Putamen (tissue), 1 donor: ENCODE results near the gene SDCCAG8.
A peak's percentile ranks its signal among the peaks of the same experiment; 100 is the strongest.

Experiments
- DNase-seq: peaks from one replicate; pipeline ENCODE4 v3.0.0-alpha.2; 2016; ENCODE audit warnings: low spot score

The SDCCAG8 gene

GRCh38 chr1:243254233-243254926 lies 1.5 kb upstream of the SDCCAG8 start:
- peak; percentile 73 for DNase-seq

GRCh38 chr1:243254927-243255790 lies 682 bp upstream of the SDCCAG8 start, which contains the start of gene CEP170:
Gene CEP170 (minus strand): TSS chr1:243255281. CDS start chr1:243225280, 30,001 bp downstream.
- peak; percentile 96 for DNase-seq

GRCh38 chr1:243256590-243256989 lies 749 bp downstream of the SDCCAG8 start:
- no peak for DNase-seq

- DNase-seq: no peak
Measured at GRCh38 chr1:243257189-243257588, 1.3 kb downstream of the SDCCAG8 start.

- no peak for DNase-seq
Measured at GRCh38 chr1:243258731-243259130, 2.9 kb downstream of the SDCCAG8 start.

- DNase-seq: no peak
Measured at GRCh38 chr1:243260221-243260880, 4.5 kb downstream of the SDCCAG8 start.

- no peak for DNase-seq
Measured at GRCh38 chr1:243261390-243261789, 5.5 kb downstream of the SDCCAG8 start.

- no peak for DNase-seq
Measured at GRCh38 chr1:243264717-243265116, 8.9 kb downstream of the SDCCAG8 start.

GRCh38 chr1:243266231-243266630 lies 10.4 kb downstream of the SDCCAG8 start:
- DNase-seq: no peak

- no peak for DNase-seq
Measured at GRCh38 chr1:243267471-243267880, 11.6 kb downstream of the SDCCAG8 start.

GRCh38 chr1:243267914-243268653 lies 12.2 kb downstream of the SDCCAG8 start:
- no peak for DNase-seq

- no peak for DNase-seq
Measured at GRCh38 chr1:243268751-243269460, 13.1 kb downstream of the SDCCAG8 start.

GRCh38 chr1:243269461-243269801 lies 13.6 kb downstream of the SDCCAG8 start:
- no peak for DNase-seq

GRCh38 chr1:243270097-243270864 lies 14.4 kb downstream of the SDCCAG8 start:
- no peak for DNase-seq

GRCh38 chr1:243271996-243272395 lies 16.2 kb downstream of the SDCCAG8 start:
- DNase-seq: no peak

GRCh38 chr1:243272401-243272800 lies 16.6 kb downstream of the SDCCAG8 start:
- no peak for DNase-seq

- no peak for DNase-seq
Measured at GRCh38 chr1:243273506-243273905, 17.7 kb downstream of the SDCCAG8 start.

GRCh38 chr1:243273945-243274344 lies 18.1 kb downstream of the SDCCAG8 start:
- no peak for DNase-seq

GRCh38 chr1:243275316-243275715 lies 19.5 kb downstream of the SDCCAG8 start:
- no peak for DNase-seq

- no peak for DNase-seq
Measured at GRCh38 chr1:243280571-243281129, 24.8 kb downstream of the SDCCAG8 start.
